Neutrophil (primary cell): ENCODE results near the gene XRCC5.
A peak's percentile ranks its signal among the peaks of the same experiment; 100 is the strongest.

Experiments used
- H3K27ac ChIP-seq: fragments of 200-600 bp; sonication (generic); 2 replicates; pipeline ENCODE4 v1.5.1; 2016; ENCODE audit warnings: mild to moderate bottlenecking, moderate library complexity
- H3K27me3 ChIP-seq: fragments of 200-600 bp; sonication (generic); 2 replicates; pipeline ENCODE4 v1.6.0; 2016; ENCODE audit warnings: mild to moderate bottlenecking
- H3K36me3 ChIP-seq: fragments of 200-600 bp; sonication (generic); 2 replicates; pipeline ENCODE4 v1.5.1; 2017
- H3K4me1 ChIP-seq, 2 experiments: fragments of 200-600 bp in 1 of 2; sonication (generic) in 1 of 2; 1 replicate in 1 of 2; 2 replicates in 1 of 2; pipeline versions ENCODE4 v1.5.1 to v1.6.1; 2013 to 2016; ENCODE audit warnings: low read depth in 1 of 2, low read length in 1 of 2, mild to moderate bottlenecking in 1 of 2, moderate library complexity in 1 of 2; ENCODE audit not compliant: control insufficient read depth in 1 of 2, insufficient read depth in 1 of 2
- H3K4me3 ChIP-seq, 2 experiments: fragments of 200-600 bp in 1 of 2; sonication (generic) in 1 of 2; 1 replicate in 1 of 2; 2 replicates in 1 of 2; pipeline ENCODE4 v1.5.1; 2013 to 2016; ENCODE audit warnings: low read depth in 1 of 2, low read length in 1 of 2, mild to moderate bottlenecking in 1 of 2, moderate library complexity in 1 of 2
- H3K9me3 ChIP-seq: fragments of 200-600 bp; sonication (generic); 2 replicates; pipeline ENCODE4 v1.5.1; 2016
- CTCF ChIP-seq: fragments of 200-600 bp; sonication (generic); IDR thresholded peaks from 2 replicates; pipeline ENCODE4 v1.5.1; 2016; ENCODE audit warnings: antibody characterized with exemption

Gene XRCC5

DNA sequence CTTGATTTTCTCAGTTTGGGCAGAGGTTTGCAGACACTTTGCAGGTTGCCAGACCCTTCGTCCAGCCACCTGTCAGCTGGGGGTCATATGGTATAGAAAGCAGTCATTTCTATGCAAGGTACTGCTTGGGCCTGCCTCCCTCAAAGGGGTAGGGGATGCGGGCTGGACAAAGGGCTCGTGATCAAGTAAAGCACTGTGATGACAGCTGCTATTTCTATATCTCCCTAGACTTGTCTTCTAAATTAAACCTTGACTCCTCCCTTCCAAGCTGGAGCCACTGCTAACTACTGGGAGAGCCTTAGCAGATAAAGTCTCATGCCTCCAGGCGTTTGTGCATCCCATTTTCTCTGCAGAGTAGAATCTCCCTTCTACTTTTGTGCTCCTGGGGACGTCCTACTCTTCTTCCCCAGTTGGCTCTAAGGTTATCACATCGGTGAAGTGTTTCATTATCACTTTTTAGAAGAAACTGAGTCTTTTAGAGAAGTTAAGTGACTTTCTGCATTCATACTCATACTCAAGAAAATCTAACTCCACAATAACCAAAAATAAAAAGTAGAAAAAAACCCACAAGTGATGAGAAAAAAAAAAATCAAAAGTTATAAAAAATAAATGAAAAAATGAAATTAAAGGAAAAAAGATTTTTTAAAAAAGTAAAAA lies 710 bp upstream of the XRCC5 start:
- Histone ChIP-seq H3K27me3 (no peaks in the 10 kb centered on the region), H3K4me3 (peak overlapping the region; percentile 88 to 94), H3K27ac (peak overlapping the region; percentile 90), H3K9me3 (no peaks in the 10 kb centered on the region), H3K36me3 (peaks cover 17% of the 10 kb centered on the region), H3K4me1 (peaks cover 22 to 29% of the 10 kb centered on the region in 2 experiments)
- no peak for TF ChIP-seq CTCF

DNA sequence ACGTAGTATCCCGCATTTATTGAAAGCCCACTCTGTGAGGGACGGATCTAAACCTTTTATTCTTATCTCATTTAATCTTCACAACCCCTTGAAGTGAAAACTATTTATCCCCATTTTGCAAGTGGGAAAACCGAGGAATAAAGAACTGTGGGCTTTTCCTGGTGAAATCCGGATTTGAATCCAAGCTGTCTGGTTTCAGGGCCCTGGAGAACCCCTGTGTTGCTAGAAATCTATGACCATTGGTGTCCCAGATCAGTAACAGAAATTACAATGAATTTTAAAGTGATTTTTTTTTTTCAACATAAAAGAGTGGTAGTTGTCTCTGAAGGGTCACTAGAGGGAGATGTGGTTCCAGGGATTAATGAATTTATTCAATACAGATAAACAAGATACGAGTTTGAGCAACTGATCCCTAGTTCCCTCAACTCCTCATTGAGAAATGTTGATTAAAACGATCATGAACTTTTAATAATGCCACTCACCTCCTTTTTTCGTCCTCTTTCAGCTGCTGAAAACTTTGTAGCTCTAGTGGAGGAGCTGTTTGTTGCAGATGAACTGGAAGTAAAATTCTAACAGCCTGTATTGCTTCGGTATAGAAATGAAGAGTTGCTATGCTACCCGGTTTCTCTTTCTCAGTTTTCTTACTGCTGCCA lies 940 bp downstream of the XRCC5 start:
- Histone ChIP-seq H3K36me3 (peaks cover 28% of the 10 kb centered on the region), H3K9me3 (no peaks in the 10 kb centered on the region), H3K27me3 (no peaks in the 10 kb centered on the region), H3K4me1 (peaks cover 33 to 44% of the 10 kb centered on the region in 2 experiments), H3K27ac (peak overlapping the region; percentile 90), H3K4me3 (peak overlapping the region; percentile 88 to 94)
- peak; percentile 40 for TF ChIP-seq CTCF

GRCh38 chr2:216110620-216111019 lies 1.5 kb downstream of the XRCC5 start:
- Histone ChIP-seq H3K4me3 (peak overlapping the region; percentile 88 to 94), H3K36me3 (peaks cover 28% of the 10 kb centered on the region), H3K27me3 (no peaks in the 10 kb centered on the region), H3K4me1 (peaks cover 39 to 49% of the 10 kb centered on the region in 2 experiments), H3K27ac (peak overlapping the region; percentile 90), H3K9me3 (no peaks in the 10 kb centered on the region)
- TF ChIP-seq CTCF = no peak

GRCh38 chr2:216111122-216111521 lies 2.0 kb downstream of the XRCC5 start:
- Histone ChIP-seq H3K9me3 (no peaks in the 10 kb centered on the region), H3K27me3 (no peaks in the 10 kb centered on the region), H3K4me3 (no peak overlapping the region), H3K36me3 (peaks cover 28% of the 10 kb centered on the region), H3K27ac (peak overlapping the region; percentile 90), H3K4me1 (peaks cover 44 to 54% of the 10 kb centered on the region in 2 experiments)
- no peak for TF ChIP-seq CTCF

DNA sequence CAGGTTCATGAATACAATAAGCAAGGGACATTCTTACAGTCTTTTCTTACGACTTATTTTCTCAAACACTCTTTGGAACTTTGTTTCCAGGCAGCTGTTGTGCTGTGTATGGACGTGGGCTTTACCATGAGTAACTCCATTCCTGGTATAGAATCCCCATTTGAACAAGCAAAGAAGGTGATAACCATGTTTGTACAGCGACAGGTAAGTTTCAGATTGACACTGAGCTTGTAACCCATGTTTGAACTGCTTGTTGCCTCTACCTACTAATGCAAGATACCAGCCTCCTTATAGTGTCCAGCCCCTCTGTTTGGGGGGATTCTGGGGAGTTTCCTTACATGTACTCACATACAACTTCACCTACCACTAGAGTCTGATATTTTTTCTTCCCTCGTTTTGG lies 3.8 kb downstream of the XRCC5 start:
- no peak for TF ChIP-seq CTCF
- H3K4me1 ChIP-seq = peaks cover 61 to 64% of the 10 kb centered on the region in 2 experiments
- no peaks in the 10 kb centered on the region for H3K9me3 ChIP-seq
- peaks cover 28% of the 10 kb centered on the region for H3K36me3 ChIP-seq
- no peaks in the 10 kb centered on the region for H3K27me3 ChIP-seq
- H3K27ac ChIP-seq = peak overlapping the region; percentile 100
- H3K4me3 ChIP-seq = no peak overlapping the region
